IMR-90 (cell line): ENCODE results near the gene CHGA.

Experiments used
- CEBPB ChIP-seq: IDR thresholded peaks from 2 replicates; pipeline ENCODE4 v1.6.1; 2012; ENCODE audit warnings: low read depth, low read length, improper control_type of control experiment
- CTCF ChIP-seq: conservative IDR thresholded peaks from 2 replicates; pipeline ENCODE4 v1.5.1; 2012; ENCODE audit warnings: mild to moderate bottlenecking, low read depth, low read length, improper control_type of control experiment

- TF ChIP-seq CEBPB (no peak), CTCF (no peak)
These were observed 8.8 kb upstream of the CHGA start for GRCh38 chr14:92914087-92914656.
